ENCODE results near the gene PLXNB1. TPM values are rescaled to one million over a fixed set of nuclear protein-coding genes. Genes with fewer than 3 reads are reported as not detected.

The PLXNB1 gene
- total and polyA plus RNA-seq, 4 experiments from 2014 or later: 0.48 to 5.0 (median 2.6) TPM; not detected in 1

- ChIA-PET CTCF (ENCODE audit: partially characterized antibody) (interaction anchor here (1.2 to 2.9 kb wide), 2 partner anchors 16 to 20 kb away, joined by 4 to 12 read pairs; no protein-coding TSS in a partner anchor), POLR2A (ENCODE audit: partially characterized antibody) (no interaction called here)
- Mint-ChIP-seq H3K27ac (no peak overlapping the region), H3K4me3 (no peak overlapping the region), H3K27me3 (no peaks in the 10 kb centered on the region), H3K4me1 (no peaks in the 10 kb centered on the region), H3K36me3 (no peaks in the 10 kb centered on the region), H3K9me3 (peaks cover 0 to 1% (median 0%) of the 10 kb centered on the region in 8 donors)
- Histone ChIP-seq H3K4me1 (ENCODE audit: insufficient read depth, low read length) (no peaks in the 10 kb centered on the region), H3K27me3 (ENCODE audit: insufficient read depth, low read length) (no peaks in the 10 kb centered on the region), H3K9me3 (ENCODE audit: control insufficient read depth in 1 of 2, low read length in 2 of 2) (no peaks in the 10 kb centered on the region), H3K27ac (ENCODE audit: low read depth, low read length) (no peak overlapping the region), H3K36me3 (ENCODE audit: insufficient read depth, low read length) (no peaks in the 10 kb centered on the region), H3K4me3 (ENCODE audit: low read length in 2 of 2) (no peak overlapping the region)
- no peak for DNase-seq
- intact Hi-C loops (cut with micrococcal nuclease): no loop called here
Measured at GRCh38 chr3:48416546-48416945, 13.3 kb downstream of the PLXNB1 start.

- no peaks in the 10 kb centered on the region for H3K9me3 ChIP-seq (ENCODE audit: control insufficient read depth in 1 of 2, low read length in 2 of 2)
- H3K27ac ChIP-seq (ENCODE audit: low read depth, low read length): no peak overlapping the region
- DNase-seq: no peak
- Mint-ChIP-seq H3K27ac (no peak overlapping the region), H3K4me1 (no peaks in the 10 kb centered on the region), H3K9me3 (peaks cover 0 to 1% (median 0%) of the 10 kb centered on the region in 8 donors), H3K27me3 (no peaks in the 10 kb centered on the region), H3K36me3 (no peaks in the 10 kb centered on the region), H3K4me3 (no peak overlapping the region)
- H3K27me3 ChIP-seq (ENCODE audit: insufficient read depth, low read length): no peaks in the 10 kb centered on the region
- no peak overlapping the region for H3K4me3 ChIP-seq (ENCODE audit: low read length in 2 of 2)
- no peaks in the 10 kb centered on the region for H3K4me1 ChIP-seq (ENCODE audit: insufficient read depth, low read length)
- ChIA-PET CTCF (ENCODE audit: partially characterized antibody) (interaction anchor here (2.7 to 2.9 kb wide), 2 partner anchors 15 to 20 kb away, joined by 12 to 15 read pairs; no protein-coding TSS in a partner anchor), POLR2A (ENCODE audit: partially characterized antibody) (no interaction called here)
- intact Hi-C loops (cut with micrococcal nuclease): no loop called here
- no peaks in the 10 kb centered on the region for H3K36me3 ChIP-seq (ENCODE audit: insufficient read depth, low read length)
Measured at GRCh38 chr3:48416091-48416505, 13.8 kb downstream of the PLXNB1 start.

- Histone ChIP-seq H3K4me1 (ENCODE audit: insufficient read depth, low read length) (no peaks in the 10 kb centered on the region), H3K36me3 (ENCODE audit: insufficient read depth, low read length) (no peaks in the 10 kb centered on the region), H3K27ac (ENCODE audit: low read depth, low read length) (no peak overlapping the region), H3K27me3 (ENCODE audit: insufficient read depth, low read length) (no peaks in the 10 kb centered on the region), H3K9me3 (ENCODE audit: control insufficient read depth in 1 of 2, low read length in 2 of 2) (no peaks in the 10 kb centered on the region), H3K4me3 (ENCODE audit: low read length in 2 of 2) (no peak overlapping the region)
- Mint-ChIP-seq H3K4me1 (no peaks in the 10 kb centered on the region), H3K27ac (no peak overlapping the region), H3K36me3 (no peaks in the 10 kb centered on the region), H3K9me3 (peaks cover 0 to 1% (median 0%) of the 10 kb centered on the region in 8 donors), H3K27me3 (no peaks in the 10 kb centered on the region), H3K4me3 (no peak overlapping the region)
- ChIA-PET CTCF (ENCODE audit: partially characterized antibody) (interaction anchor here (1.4 to 2.9 kb wide), 3 partner anchors 14 to 92 kb away, joined by 3 to 15 read pairs (median 12); no protein-coding TSS in a partner anchor), POLR2A (ENCODE audit: partially characterized antibody) (no interaction called here)
- intact Hi-C loops (cut with micrococcal nuclease): no loop called here
- no peak for DNase-seq
Measured at GRCh38 chr3:48415251-48415953, 14.5 kb downstream of the PLXNB1 start.

GRCh38 chr3:48414376-48415250 lies 15.3 kb downstream of the PLXNB1 start:
- Histone ChIP-seq H3K36me3 (ENCODE audit: insufficient read depth, low read length) (no peaks in the 10 kb centered on the region), H3K27ac (ENCODE audit: low read depth, low read length) (no peak overlapping the region), H3K27me3 (ENCODE audit: insufficient read depth, low read length) (no peaks in the 10 kb centered on the region), H3K4me1 (ENCODE audit: insufficient read depth, low read length) (no peaks in the 10 kb centered on the region), H3K9me3 (ENCODE audit: control insufficient read depth in 1 of 2, low read length in 2 of 2) (no peaks in the 10 kb centered on the region), H3K4me3 (ENCODE audit: low read length in 2 of 2) (no peak overlapping the region)
- Mint-ChIP-seq H3K9me3 (peaks cover 0 to 1% (median 0%) of the 10 kb centered on the region in 8 donors), H3K4me1 (no peaks in the 10 kb centered on the region), H3K36me3 (no peaks in the 10 kb centered on the region), H3K4me3 (no peak overlapping the region), H3K27ac (no peak overlapping the region), H3K27me3 (no peaks in the 10 kb centered on the region)
- intact Hi-C loops (cut with micrococcal nuclease): no loop called here
- ChIA-PET CTCF (ENCODE audit: partially characterized antibody) (interaction anchor here (1.4 to 2.9 kb wide), 3 partner anchors 14 to 93 kb away, joined by 3 to 15 read pairs (median 12); no protein-coding TSS in a partner anchor), POLR2A (ENCODE audit: partially characterized antibody) (no interaction called here)
- DNase-seq: no peak

GRCh38 chr3:48413611-48414010 lies 16.3 kb downstream of the PLXNB1 start:
- H3K27me3 Mint-ChIP-seq: no peaks in the 10 kb centered on the region
- intact Hi-C loops (cut with micrococcal nuclease): no loop called here

GRCh38 chr3:48413086-48413485 lies 16.8 kb downstream of the PLXNB1 start:
- no peaks in the 10 kb centered on the region for H3K4me1 Mint-ChIP-seq
- Histone ChIP-seq H3K4me1 (ENCODE audit: insufficient read depth, low read length) (no peaks in the 10 kb centered on the region), H3K27me3 (ENCODE audit: insufficient read depth, low read length) (no peaks in the 10 kb centered on the region), H3K27ac (ENCODE audit: low read depth, low read length) (no peak overlapping the region), H3K36me3 (ENCODE audit: insufficient read depth, low read length) (no peaks in the 10 kb centered on the region), H3K4me3 (ENCODE audit: low read length in 2 of 2) (no peak overlapping the region), H3K9me3 (ENCODE audit: control insufficient read depth in 1 of 2, low read length in 2 of 2) (no peaks in the 10 kb centered on the region)
- H3K27ac Mint-ChIP-seq: peak overlapping the region in 2 of 7 donors; percentile 14 to 48
- H3K36me3 Mint-ChIP-seq: no peaks in the 10 kb centered on the region
- CTCF ChIA-PET (ENCODE audit: partially characterized antibody): interaction anchor here (0.9 to 1.5 kb wide), 2 partner anchors 12 to 23 kb away, joined by 6 to 7 read pairs; no protein-coding TSS in a partner anchor
- POLR2A ChIA-PET (ENCODE audit: partially characterized antibody): no interaction called here
- no peaks in the 10 kb centered on the region for H3K27me3 Mint-ChIP-seq
- H3K9me3 Mint-ChIP-seq: peaks cover 0 to 1% (median 0%) of the 10 kb centered on the region in 8 donors
- DNase-seq: no peak
- intact Hi-C loops (cut with micrococcal nuclease): no loop called here
- H3K4me3 Mint-ChIP-seq: no peak overlapping the region

More at GRCh38 chr3:48413611-48414010, 16.3 kb downstream of the PLXNB1 start:
- no peaks in the 10 kb centered on the region for H3K36me3 ChIP-seq (ENCODE audit: insufficient read depth, low read length)
- Mint-ChIP-seq H3K4me3 (no peak overlapping the region), H3K36me3 (no peaks in the 10 kb centered on the region), H3K4me1 (no peaks in the 10 kb centered on the region), H3K9me3 (peaks cover 0 to 1% (median 0%) of the 10 kb centered on the region in 8 donors), H3K27ac (peak overlapping the region in 1 of 7 donors; percentile 58)
- no peak overlapping the region for H3K4me3 ChIP-seq (ENCODE audit: low read length in 2 of 2)
- POLR2A ChIA-PET (ENCODE audit: partially characterized antibody): no interaction called here
- H3K9me3 ChIP-seq (ENCODE audit: control insufficient read depth in 1 of 2, low read length in 2 of 2): no peaks in the 10 kb centered on the region
- no peak overlapping the region for H3K27ac ChIP-seq (ENCODE audit: low read depth, low read length)
- no peak for DNase-seq
- H3K27me3 ChIP-seq (ENCODE audit: insufficient read depth, low read length): no peaks in the 10 kb centered on the region
- CTCF ChIA-PET (ENCODE audit: partially characterized antibody): interaction anchor here (1.5 to 2.7 kb wide), 2 partner anchors 22 to 23 kb away, joined by 7 to 15 read pairs; no protein-coding TSS in a partner anchor
- H3K4me1 ChIP-seq (ENCODE audit: insufficient read depth, low read length): no peaks in the 10 kb centered on the region
